Right lobe of liver (tissue), 6 donors: ENCODE measurements around the gene PSMB2. TPM values are rescaled to one million over a fixed set of nuclear protein-coding genes. Genes with fewer than 3 reads are reported as not detected.

Source experiments
- ATAC-seq, 4 donors: fragments of 200-7000 bp; cut with Tn5 transposase; one replicate each; pipeline ENCODE4 v1.9.1; 2020; ENCODE audit warnings: mild to moderate bottlenecking in 4 of 4, moderate library complexity in 4 of 4
- DNase-seq, 3 donors: peaks; one replicate each; pipeline ENCODE4 v3.0.0-alpha.2; 2020
- H3K27ac ChIP-seq, 3 donors: fragments of 200-600 bp; one replicate each; pipeline ENCODE4 v1.8.0; 2022
- H3K27me3 ChIP-seq, 2 donors: fragments of 200-600 bp; one replicate each; pipeline ENCODE4 v1.8.0; 2022
- H3K36me3 ChIP-seq, 4 donors: fragments of 200-600 bp; sonication (generic) in 1 of 4; one replicate each; pipeline versions ENCODE4 v1.5.1 to v1.8.0; 2017 to 2022; ENCODE audit warnings: control low read depth in 1 of 4
- H3K4me1 ChIP-seq, 4 donors: fragments of 200-600 bp; sonication (generic) in 1 of 4; one replicate each; pipeline versions ENCODE4 v1.5.1 to v1.8.0; 2017 to 2022; ENCODE audit warnings: control low read depth in 1 of 4
- H3K4me3 ChIP-seq, 3 donors: fragments of 200-600 bp; one replicate each; pipeline ENCODE4 v1.8.0; 2022
- H3K9me3 ChIP-seq, 4 donors: fragments of 200-600 bp; sonication (generic) in 1 of 4; one replicate each; pipeline versions ENCODE4 v1.5.1 to v1.8.0; 2017 to 2022; ENCODE audit warnings: control low read depth in 1 of 4
- POLR2A ChIP-seq: fragments of 450-650 bp; IDR thresholded peaks from one replicate; pipeline ENCODE4 v1.6.1; 2017; ENCODE audit warnings: antibody characterized with exemption, mild to moderate bottlenecking
- WGBS: methylation state at CpG from one replicate; pipeline ENCODE4 v1.1.6; 2018; ENCODE audit warnings: low coverage, low lambda C conversion rate; ENCODE audit not compliant: insufficient coverage; ENCODE audit errors: missing lambda C conversion rate; 5-methylcytosine and 5-hydroxymethylcytosine counted together
- intact Hi-C, 2 donors: fragments of 100-400 bp; cut with DNase I; formaldehyde crosslinking; loops; one replicate each; pipeline versions ENCODE4 v1.11.2 to v1.14.1; 2022
- total RNA-seq, 6 experiments: library from RNA; depleted of rRNA in 2 of 6; stranded (reverse); fragments of >200 nt in 2 of 6; fragmentation: NEBNext Ultra II Directional in 3 of 6; extraction: Animal tissue kit (Norgen Biotek cat#: 25700) in 3 of 6; gene quantifications; one replicate each; pipeline versions ENCODE4 v1.1.0 to v1.2.4, GENCODE V29; 2016 to 2023
- TF ChIP-seq, protein P1 (sequence below), 4 donors: fragments of 200-600 bp in 3 of 4; fragments of 450-650 bp in 1 of 4; IDR thresholded peaks; one replicate each; pipeline versions ENCODE4 v1.5.1 to v1.8.0; 2016 to 2022; ENCODE audit warnings: antibody characterized with exemption in 4 of 4, mild to moderate bottlenecking in 2 of 4
- donor health status: DM: no; HTN: yes; CAD: no.
- donor health status: DM: no; HTN: no; CAD: no.
- donor health status: DM: no; HTN: no; CAD: no.
- donor health status: DM: no; HTN: yes; CAD: no.
- donor health status: DM: no; HTN: yes; CAD: no.

The PSMB2 gene
- total RNA-seq, 6 experiments from 2014 or later: 41.7 to 54.6 (median 48.3) TPM

GRCh38 chr1:35680271-35680670 lies 38.9 kb upstream of the PSMB2 start:
- 83% methylated on average over 3 of the region's 3 CpGs for WGBS
- Histone ChIP-seq H3K27ac (no peak overlapping the region), H3K4me1 (no peaks in the 10 kb centered on the region), H3K36me3 (no peaks in the 10 kb centered on the region), H3K4me3 (no peak overlapping the region), H3K9me3 (no peaks in the 10 kb centered on the region), H3K27me3 (no peaks in the 10 kb centered on the region)
- TF ChIP-seq, protein P1, sequence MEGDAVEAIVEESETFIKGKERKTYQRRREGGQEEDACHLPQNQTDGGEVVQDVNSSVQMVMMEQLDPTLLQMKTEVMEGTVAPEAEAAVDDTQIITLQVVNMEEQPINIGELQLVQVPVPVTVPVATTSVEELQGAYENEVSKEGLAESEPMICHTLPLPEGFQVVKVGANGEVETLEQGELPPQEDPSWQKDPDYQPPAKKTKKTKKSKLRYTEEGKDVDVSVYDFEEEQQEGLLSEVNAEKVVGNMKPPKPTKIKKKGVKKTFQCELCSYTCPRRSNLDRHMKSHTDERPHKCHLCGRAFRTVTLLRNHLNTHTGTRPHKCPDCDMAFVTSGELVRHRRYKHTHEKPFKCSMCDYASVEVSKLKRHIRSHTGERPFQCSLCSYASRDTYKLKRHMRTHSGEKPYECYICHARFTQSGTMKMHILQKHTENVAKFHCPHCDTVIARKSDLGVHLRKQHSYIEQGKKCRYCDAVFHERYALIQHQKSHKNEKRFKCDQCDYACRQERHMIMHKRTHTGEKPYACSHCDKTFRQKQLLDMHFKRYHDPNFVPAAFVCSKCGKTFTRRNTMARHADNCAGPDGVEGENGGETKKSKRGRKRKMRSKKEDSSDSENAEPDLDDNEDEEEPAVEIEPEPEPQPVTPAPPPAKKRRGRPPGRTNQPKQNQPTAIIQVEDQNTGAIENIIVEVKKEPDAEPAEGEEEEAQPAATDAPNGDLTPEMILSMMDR (IDR thresholded peaks at IDR 0.05): no peak
- no peak for TF ChIP-seq POLR2A
- intact Hi-C loops: no loop called here
- ATAC-seq (no peak), DNase-seq (no peak)

GRCh38 chr1:35675773-35676172 lies 34.4 kb upstream of the PSMB2 start:
- WGBS: no CpG with 5 or more reads among the region's 1 CpG
- no peak for ATAC-seq
- Histone ChIP-seq H3K9me3 (no peaks in the 10 kb centered on the region), H3K4me1 (no peaks in the 10 kb centered on the region), H3K27me3 (no peaks in the 10 kb centered on the region), H3K27ac (no peak overlapping the region), H3K4me3 (no peak overlapping the region), H3K36me3 (no peaks in the 10 kb centered on the region)
- no peak for DNase-seq
- TF ChIP-seq POLR2A: no peak
- TF ChIP-seq, protein P1 (IDR thresholded peaks at IDR 0.05): no peak
- intact Hi-C loops: no loop called here

GRCh38 chr1:35674111-35674510 lies 32.8 kb upstream of the PSMB2 start:
- H3K4me3 ChIP-seq: no peak overlapping the region
- no peaks in the 10 kb centered on the region for H3K27me3 ChIP-seq
- H3K4me1 ChIP-seq: no peaks in the 10 kb centered on the region
- DNase-seq (no peak), ATAC-seq (no peak)
- 70% methylated on average over 5 of the region's 5 CpGs for WGBS
- H3K36me3 ChIP-seq: no peaks in the 10 kb centered on the region
- no peak overlapping the region for H3K27ac ChIP-seq
- TF ChIP-seq, protein P1 (IDR thresholded peaks at IDR 0.05): no peak
- TF ChIP-seq POLR2A: no peak
- intact Hi-C loops: no loop called here
- no peaks in the 10 kb centered on the region for H3K9me3 ChIP-seq

GRCh38 chr1:35672116-35672515 lies 30.8 kb upstream of the PSMB2 start:
- Histone ChIP-seq H3K27me3 (no peaks in the 10 kb centered on the region), H3K27ac (no peak overlapping the region), H3K36me3 (no peaks in the 10 kb centered on the region), H3K9me3 (no peaks in the 10 kb centered on the region), H3K4me3 (no peak overlapping the region), H3K4me1 (no peaks in the 10 kb centered on the region)
- ATAC-seq: no peak
- TF ChIP-seq, protein P1 (IDR thresholded peaks at IDR 0.05): no peak
- no peak for TF ChIP-seq POLR2A
- intact Hi-C loops: no loop called here
- DNase-seq: no peak
- 83% methylated on average over 3 of the region's 6 CpGs for WGBS

DNA sequence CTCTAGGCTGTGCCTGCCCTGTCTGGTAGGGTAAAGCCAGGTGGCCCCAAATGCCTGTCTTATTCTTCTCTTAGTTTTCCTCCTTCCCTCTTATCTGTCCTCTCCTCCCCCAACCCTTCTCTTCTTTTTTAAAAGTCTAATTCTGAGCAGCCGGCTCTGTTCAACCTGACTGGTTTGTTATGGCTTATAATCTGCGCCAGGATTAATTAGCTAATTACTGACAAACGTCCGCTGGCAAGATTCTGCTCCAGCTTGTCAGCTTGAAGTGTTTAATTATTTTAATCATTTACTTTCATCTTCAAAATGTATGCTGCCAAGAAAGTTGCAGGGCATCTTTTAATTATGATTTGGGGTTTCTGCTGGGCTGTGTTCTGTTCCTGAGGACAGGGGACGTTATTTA lies 27.2 kb upstream of the PSMB2 start:
- Histone ChIP-seq H3K27ac (no peak overlapping the region), H3K4me1 (no peaks in the 10 kb centered on the region), H3K36me3 (no peaks in the 10 kb centered on the region), H3K4me3 (no peak overlapping the region), H3K27me3 (no peaks in the 10 kb centered on the region), H3K9me3 (no peaks in the 10 kb centered on the region)
- no peak for TF ChIP-seq POLR2A
- TF ChIP-seq, protein P1 (IDR thresholded peaks at IDR 0.05): no peak
- DNase-seq (no peak), ATAC-seq (no peak)
- 61% methylated on average over 5 of the region's 5 CpGs for WGBS
- intact Hi-C loops: no loop called here
